ENCODE measurements around the gene PALLD. TPM values are rescaled to one million over a fixed set of nuclear protein-coding genes. Genes with fewer than 3 reads are reported as not detected.

The PALLD gene
- total and polyA plus RNA-seq, 2 of the 13 experiments (the other 11 are each of a cell fraction or from before 2014, with no cell fraction given): 0.50 to 1.5 TPM

DNA sequence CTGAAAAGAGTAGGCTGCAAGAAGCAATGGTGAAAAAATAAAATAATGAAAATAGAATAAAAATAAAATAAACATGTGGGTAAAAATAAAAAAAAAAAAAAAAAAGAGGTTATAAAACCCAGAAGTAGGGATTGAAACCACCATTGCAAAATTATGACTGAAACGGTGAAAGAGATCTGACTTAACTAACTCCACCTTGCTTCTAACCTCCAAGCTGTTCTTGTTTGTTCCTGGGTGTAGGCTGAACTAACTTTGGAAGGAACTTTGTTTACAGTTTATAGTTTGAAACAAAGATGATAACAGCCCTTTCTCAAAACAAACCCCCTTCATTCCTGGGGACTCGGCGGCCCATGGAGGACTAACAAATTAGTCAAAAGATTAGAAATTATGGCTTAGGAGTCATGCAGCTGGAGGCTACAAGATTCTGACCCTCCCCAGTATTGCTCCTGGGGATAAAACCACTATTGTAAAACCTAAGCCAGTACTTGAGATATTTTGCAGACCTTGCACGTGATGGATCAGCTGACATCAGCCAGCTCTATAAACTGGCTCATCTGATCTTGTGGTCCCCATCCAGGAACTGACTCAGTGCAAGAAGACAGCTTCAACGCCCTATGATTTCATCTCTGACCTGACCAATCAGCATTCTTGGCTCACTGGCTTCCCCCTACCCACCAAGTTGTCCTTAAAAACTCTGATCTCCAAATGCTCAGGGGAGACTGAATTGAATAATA lies 47.0 kb upstream of the PALLD start:
- ATAC-seq (no peak), DNase-seq (ENCODE audit: low spot score) (no peak), FAIRE-seq (no peak)
- no TSS peak for BruUV-seq (replicated peaks)
- ChIA-PET POLR2A (no interaction called here), CTCF (ENCODE audit: low intra/inter-chr PET ratio, low total read pairs) (no interaction called here)
- no peaks in the 10 kb centered on the region for H4K20me1 ChIP-seq (ENCODE audit: insufficient read depth, low read length)
- WGBS (ENCODE audit: low lambda C conversion rate): 42% methylated on average over 4 of the region's 5 CpGs
- no peaks in the 10 kb centered on the region for H3K27me3 ChIP-seq (ENCODE audit: control insufficient read depth in 1 of 2, insufficient read depth in 2 of 2, low read length in 2 of 2)
- no peak overlapping the region for H2AFZ ChIP-seq (ENCODE audit: low read length)
- no peaks in the 10 kb centered on the region for H3K9me3 ChIP-seq (ENCODE audit: low read length)
- no peaks in the 10 kb centered on the region for H3K4me1 ChIP-seq (ENCODE audit: insufficient read depth, low read length)
- H3K4me2 ChIP-seq (ENCODE audit: low read depth, low read length): no peak overlapping the region
- no peak overlapping the region for H3K9ac ChIP-seq (ENCODE audit: insufficient read depth, low read depth, low read length)
- H3K36me3 ChIP-seq (replicated peaks in 1 of 2; ENCODE audit: control insufficient read depth in 1 of 2, insufficient read depth in 2 of 2, low read length in 2 of 2): no peaks in the 10 kb centered on the region
- in situ Hi-C loops (cut with HindIII; ENCODE audit: extremely low pct_ligation_motif_present, low pct_unique_long_range_greater_than_20kb): no loop called here
- intact Hi-C loops (cut with micrococcal nuclease; ENCODE audit: unreplicated experiment): no loop called here
- no peaks in the 10 kb centered on the region for H3K79me2 ChIP-seq (ENCODE audit: insufficient read depth, low read length)
- H3K4me3 ChIP-seq (replicated peaks in 1 of 3; ENCODE audit: insufficient read depth in 1 of 3, low read depth in 2 of 3, low read length in 3 of 3): no peak overlapping the region
- H3K27ac ChIP-seq (ENCODE audit: extremely low read length, insufficient read depth, low read length): no peak overlapping the region
- TF ChIP-seq TBX3 (IDR thresholded peaks at IDR 0.05; ENCODE audit: borderline replicate concordance) (no peak), ZNF772 (CRISPR knock-in tag; IDR thresholded peaks at IDR 0.05) (no peak), KAT7 (CRISPR knock-in tag; IDR thresholded peaks at IDR 0.05; ENCODE audit: borderline replicate concordance) (no peak), SIN3B (IDR thresholded peaks at IDR 0.05; ENCODE audit: low read length) (no peak), ZNF839 (CRISPR knock-in tag; IDR thresholded peaks at IDR 0.05; ENCODE audit: borderline replicate concordance) (no peak), RBM22 (optimal IDR thresholded peaks at IDR 0.05; ENCODE audit: low read length) (no peak), SNAPC2 (CRISPR knock-in tag; IDR thresholded peaks at IDR 0.05) (no peak)
- TF ChIP-seq, protein P1, sequence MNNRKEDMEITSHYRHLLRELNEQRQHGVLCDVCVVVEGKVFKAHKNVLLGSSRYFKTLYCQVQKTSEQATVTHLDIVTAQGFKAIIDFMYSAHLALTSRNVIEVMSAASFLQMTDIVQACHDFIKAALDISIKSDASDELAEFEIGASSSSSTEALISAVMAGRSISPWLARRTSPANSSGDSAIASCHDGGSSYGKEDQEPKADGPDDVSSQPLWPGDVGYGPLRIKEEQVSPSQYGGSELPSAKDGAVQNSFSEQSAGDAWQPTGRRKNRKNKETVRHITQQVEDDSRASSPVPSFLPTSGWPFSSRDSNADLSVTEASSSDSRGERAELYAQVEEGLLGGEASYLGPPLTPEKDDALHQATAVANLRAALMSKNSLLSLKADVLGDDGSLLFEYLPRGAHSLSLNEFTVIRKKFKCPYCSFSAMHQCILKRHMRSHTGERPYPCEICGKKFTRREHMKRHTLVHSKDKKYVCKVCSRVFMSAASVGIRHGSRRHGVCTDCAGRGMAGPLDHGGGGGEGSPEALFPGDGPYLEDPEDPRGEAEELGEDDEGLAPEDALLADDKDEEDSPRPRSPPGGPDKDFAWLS (CRISPR knock-in tag; IDR thresholded peaks at IDR 0.05; ENCODE audit: borderline replicate concordance): no peak
- TF ChIP-seq, protein P2, sequence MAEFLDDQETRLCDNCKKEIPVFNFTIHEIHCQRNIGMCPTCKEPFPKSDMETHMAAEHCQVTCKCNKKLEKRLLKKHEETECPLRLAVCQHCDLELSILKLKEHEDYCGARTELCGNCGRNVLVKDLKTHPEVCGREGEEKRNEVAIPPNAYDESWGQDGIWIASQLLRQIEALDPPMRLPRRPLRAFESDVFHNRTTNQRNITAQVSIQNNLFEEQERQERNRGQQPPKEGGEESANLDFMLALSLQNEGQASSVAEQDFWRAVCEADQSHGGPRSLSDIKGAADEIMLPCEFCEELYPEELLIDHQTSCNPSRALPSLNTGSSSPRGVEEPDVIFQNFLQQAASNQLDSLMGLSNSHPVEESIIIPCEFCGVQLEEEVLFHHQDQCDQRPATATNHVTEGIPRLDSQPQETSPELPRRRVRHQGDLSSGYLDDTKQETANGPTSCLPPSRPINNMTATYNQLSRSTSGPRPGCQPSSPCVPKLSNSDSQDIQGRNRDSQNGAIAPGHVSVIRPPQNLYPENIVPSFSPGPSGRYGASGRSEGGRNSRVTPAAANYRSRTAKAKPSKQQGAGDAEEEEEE (CRISPR knock-in tag; IDR thresholded peaks at IDR 0.05; ENCODE audit: borderline replicate concordance): no peak
- TF ChIP-seq, protein P3, sequence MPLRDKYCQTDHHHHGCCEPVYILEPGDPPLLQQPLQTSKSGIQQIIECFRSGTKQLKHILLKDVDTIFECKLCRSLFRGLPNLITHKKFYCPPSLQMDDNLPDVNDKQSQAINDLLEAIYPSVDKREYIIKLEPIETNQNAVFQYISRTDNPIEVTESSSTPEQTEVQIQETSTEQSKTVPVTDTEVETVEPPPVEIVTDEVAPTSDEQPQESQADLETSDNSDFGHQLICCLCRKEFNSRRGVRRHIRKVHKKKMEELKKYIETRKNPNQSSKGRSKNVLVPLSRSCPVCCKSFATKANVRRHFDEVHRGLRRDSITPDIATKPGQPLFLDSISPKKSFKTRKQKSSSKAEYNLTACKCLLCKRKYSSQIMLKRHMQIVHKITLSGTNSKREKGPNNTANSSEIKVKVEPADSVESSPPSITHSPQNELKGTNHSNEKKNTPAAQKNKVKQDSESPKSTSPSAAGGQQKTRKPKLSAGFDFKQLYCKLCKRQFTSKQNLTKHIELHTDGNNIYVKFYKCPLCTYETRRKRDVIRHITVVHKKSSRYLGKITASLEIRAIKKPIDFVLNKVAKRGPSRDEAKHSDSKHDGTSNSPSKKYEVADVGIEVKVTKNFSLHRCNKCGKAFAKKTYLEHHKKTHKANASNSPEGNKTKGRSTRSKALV (CRISPR knock-in tag; IDR thresholded peaks at IDR 0.05): no peak
